Hematopoietic multipotent progenitor cell (in vitro differentiated cells): ENCODE data around the gene MAPK8. TPM values are rescaled to one million over a fixed set of nuclear protein-coding genes. Genes with fewer than 3 reads are reported as not detected.
"Not testable (repeated sequence)": the region's sequence is repeated elsewhere in the genome, so short reads cannot be mapped to it uniquely, and the experiment has no call there.

Experiments used
- DNase-seq, 3 donors: peaks; one replicate each; pipeline ENCODE4 v3.0.0-alpha.2; 2011 to 2015; ENCODE audit warnings: low read depth in 2 of 3, low spot score in 2 of 3
- total RNA-seq: library from RNA; depleted of rRNA; stranded (reverse); fragments of >200 nt; gene quantifications from one replicate; pipeline ENCODE4 v1.2.3, GENCODE V29; 2012

Gene MAPK8
- total RNA-seq, 1 donor, result 38.8 TPM

- peak in 1 of 3 donors; percentile 14 for DNase-seq
Measured at GRCh38 chr10:48332166-48332870, 25.8 kb downstream of the MAPK8 start.

- no peak for DNase-seq
Measured at GRCh38 chr10:48332871-48333216, 26.4 kb downstream of the MAPK8 start.

- no peak for DNase-seq
Measured at GRCh38 chr10:48333856-48334255, 27.4 kb downstream of the MAPK8 start.

GRCh38 chr10:48335788-48336187, 29.3 kb downstream of the MAPK8 start:
- no peak for DNase-seq

- no peak for DNase-seq
Measured at GRCh38 chr10:48336978-48337599, 30.6 kb downstream of the MAPK8 start.

GRCh38 chr10:48340734-48341133, 34.3 kb downstream of the MAPK8 start:
- DNase-seq, result no peak

- no peak for DNase-seq
Measured at GRCh38 chr10:48343106-48343505, 36.6 kb downstream of the MAPK8 start.

GRCh38 chr10:48343921-48344598, 37.6 kb downstream of the MAPK8 start:
- DNase-seq, result no peak

GRCh38 chr10:48346248-48346647, 39.8 kb downstream of the MAPK8 start:
- DNase-seq, result not testable (repeated sequence)

GRCh38 chr10:48347539-48347938, 41.1 kb downstream of the MAPK8 start:
- DNase-seq, result not testable (repeated sequence)

- DNase-seq, result not testable (repeated sequence)
Measured at GRCh38 chr10:48347943-48348342, 41.5 kb downstream of the MAPK8 start.

GRCh38 chr10:48353246-48353645, 46.8 kb downstream of the MAPK8 start:
- DNase-seq, result no peak

GRCh38 chr10:48357631-48358030, 51.2 kb downstream of the MAPK8 start:
- DNase-seq, result no peak

- no peak for DNase-seq
Measured at GRCh38 chr10:48358162-48358561, 51.7 kb downstream of the MAPK8 start.

GRCh38 chr10:48358838-48359237, 52.4 kb downstream of the MAPK8 start:
- no peak for DNase-seq

- DNase-seq, result no peak
Measured at GRCh38 chr10:48361176-48361575, 54.7 kb downstream of the MAPK8 start.

GRCh38 chr10:48363617-48364355, 57.3 kb downstream of the MAPK8 start:
- DNase-seq, result peak in 2 of 3 donors; percentile 69 to 88

- DNase-seq, result peak in 2 of 3 donors; percentile 33 to 51
Measured at GRCh38 chr10:48364659-48365405, 58.4 kb downstream of the MAPK8 start.

GRCh38 chr10:48365668-48366067, 59.2 kb downstream of the MAPK8 start:
- DNase-seq, result no peak

GRCh38 chr10:48366261-48366660, 59.8 kb downstream of the MAPK8 start:
- no peak for DNase-seq

- DNase-seq, result no peak
Measured at GRCh38 chr10:48369501-48369900, 63.0 kb downstream of the MAPK8 start.
